ENCODE measurements around the gene THY1. TPM values are rescaled to one million over a fixed set of nuclear protein-coding genes. Genes with fewer than 3 reads are reported as not detected.

THY1 gene
- total and polyA plus RNA-seq, 7 donors: 0.42 to 6.4 (median 1.1) TPM

GRCh38 chr11:119469506-119469905 lies 46.5 kb upstream of the THY1 start:
- Histone ChIP-seq H3K9me3 (peaks cover 17% of the 10 kb centered on the region), H3K4me1 (no peaks in the 10 kb centered on the region), H3K36me3 (ENCODE audit: insufficient read depth in 1 of 2, low read depth in 1 of 2) (no peaks in the 10 kb centered on the region), H3K27ac (no peak overlapping the region), H3K4me3 (no peak overlapping the region), H3K27me3 (ENCODE audit: insufficient read depth in 3 of 3, low read length in 2 of 3) (no peaks in the 10 kb centered on the region)
- 86 to 91% (median 90%) methylated on average over 3 of the region's 3 CpGs for WGBS, 3 donors
- intact Hi-C loops (cut with DNase I): no loop called here
- TF ChIP-seq CTCF (IDR thresholded peaks at IDR 0.05): no peak
- ATAC-seq (no peak), DNase-seq (no peak)

DNA sequence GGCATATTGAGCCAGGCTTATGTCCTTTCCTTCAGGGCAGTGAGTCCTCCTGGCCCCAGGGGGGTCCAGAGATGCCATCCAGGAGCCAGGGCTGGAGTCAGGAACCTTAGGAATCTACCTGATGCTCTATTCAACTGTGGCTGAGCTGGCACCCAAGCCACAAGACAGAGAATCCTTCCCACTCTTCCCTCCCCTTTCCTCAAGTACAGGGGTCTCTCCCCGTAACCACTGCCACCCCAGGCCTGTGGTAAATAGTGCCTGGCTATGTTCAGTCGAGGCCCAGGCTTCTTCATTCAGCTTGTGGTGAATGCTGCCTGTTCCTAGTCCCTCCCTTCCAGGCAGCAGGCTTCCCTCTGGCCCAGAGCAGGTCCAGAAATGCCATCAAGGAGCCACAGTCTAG lies 45.5 kb upstream of the THY1 start:
- WGBS, 3 donors: 81 to 92% (median 81%) methylated on average over 2 of the region's 2 CpGs
- DNase-seq (no peak), ATAC-seq (no peak)
- H3K27me3 ChIP-seq (ENCODE audit: insufficient read depth in 3 of 3, low read length in 2 of 3): no peaks in the 10 kb centered on the region
- H3K4me3 ChIP-seq: no peak overlapping the region
- no peaks in the 10 kb centered on the region for H3K4me1 ChIP-seq
- H3K36me3 ChIP-seq (ENCODE audit: insufficient read depth in 1 of 2, low read depth in 1 of 2): no peaks in the 10 kb centered on the region
- H3K9me3 ChIP-seq: peaks cover 17% of the 10 kb centered on the region
- H3K27ac ChIP-seq: no peak overlapping the region
- TF ChIP-seq CTCF (IDR thresholded peaks at IDR 0.05): no peak
- intact Hi-C loops (cut with DNase I): no loop called here

GRCh38 chr11:119461229-119461963 lies 38.4 kb upstream of the THY1 start:
- DNase-seq (no peak), ATAC-seq (no peak)
- Histone ChIP-seq H3K9me3 (peaks cover 6% of the 10 kb centered on the region), H3K27ac (no peak overlapping the region), H3K4me3 (no peak overlapping the region), H3K36me3 (ENCODE audit: insufficient read depth in 1 of 2, low read depth in 1 of 2) (no peaks in the 10 kb centered on the region), H3K4me1 (no peaks in the 10 kb centered on the region), H3K27me3 (ENCODE audit: insufficient read depth in 3 of 3, low read length in 2 of 3) (no peaks in the 10 kb centered on the region)
- WGBS, 3 donors: 35 to 48% (median 36%) methylated on average over 4 of the region's 4 CpGs
- intact Hi-C loops (cut with DNase I): no loop called here
- no peak for TF ChIP-seq CTCF (IDR thresholded peaks at IDR 0.05)

DNA sequence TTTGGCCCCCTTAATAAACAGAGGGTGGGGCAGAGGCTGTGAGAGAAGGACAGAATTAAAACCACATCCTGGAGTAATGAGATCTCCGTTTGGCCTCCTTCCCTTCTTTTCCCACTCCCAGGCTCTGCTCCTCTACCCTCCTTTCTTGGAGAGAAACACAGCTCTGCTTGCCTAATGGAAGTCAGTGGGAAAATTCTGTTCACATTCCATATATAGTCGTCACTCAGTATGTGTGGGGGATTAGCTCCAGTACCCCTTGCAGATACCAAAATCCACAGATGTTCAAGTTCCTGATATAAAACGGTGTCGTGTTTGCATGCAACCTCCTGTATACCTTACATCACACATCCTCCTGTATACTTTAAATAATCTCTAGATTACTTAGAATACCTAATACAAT lies 37.6 kb upstream of the THY1 start:
- intact Hi-C loops (cut with DNase I): no loop called here
- DNase-seq (no peak), ATAC-seq (no peak)
- Histone ChIP-seq H3K9me3 (no peaks in the 10 kb centered on the region), H3K36me3 (ENCODE audit: insufficient read depth in 1 of 2, low read depth in 1 of 2) (no peaks in the 10 kb centered on the region), H3K4me3 (no peak overlapping the region), H3K4me1 (no peaks in the 10 kb centered on the region), H3K27ac (no peak overlapping the region), H3K27me3 (ENCODE audit: insufficient read depth in 3 of 3, low read length in 2 of 3) (no peaks in the 10 kb centered on the region)
- no peak for TF ChIP-seq CTCF (IDR thresholded peaks at IDR 0.05)
- 58 to 64% (median 60%) methylated on average over 4 of the region's 4 CpGs for WGBS, 3 donors

- intact Hi-C loops (cut with DNase I): no loop called here
- no peak overlapping the region for H3K27ac ChIP-seq
- ATAC-seq: no peak
These were observed 37.1 kb upstream of the THY1 start for GRCh38 chr11:119460097-119460496.

More at GRCh38 chr11:119460097-119460496, 37.1 kb upstream of the THY1 start:
- Histone ChIP-seq H3K4me3 (no peak overlapping the region), H3K27me3 (ENCODE audit: insufficient read depth in 3 of 3, low read length in 2 of 3) (no peaks in the 10 kb centered on the region), H3K36me3 (ENCODE audit: insufficient read depth in 1 of 2, low read depth in 1 of 2) (no peaks in the 10 kb centered on the region), H3K9me3 (no peaks in the 10 kb centered on the region), H3K4me1 (no peaks in the 10 kb centered on the region)
- no peak for DNase-seq
- WGBS, 3 donors: 85 to 90% (median 85%) methylated on average over 11 of the region's 11 CpGs
- TF ChIP-seq CTCF (IDR thresholded peaks at IDR 0.05): no peak
